NT2/D1 (cell line): ENCODE results near the gene CORO1A.

ENCODE experiments used
- DNase-seq: peaks from one replicate; pipeline ENCODE4 v3.0.0-alpha.2; 2011; ENCODE audit warnings: low read depth, low spot score
- H3K27me3 ChIP-seq: 2 replicates; pipeline ENCODE4 v1.6.0; 2011; ENCODE audit warnings: mild to moderate bottlenecking; ENCODE audit not compliant: insufficient read length, insufficient read depth
- H3K36me3 ChIP-seq: 2 replicates; pipeline ENCODE4 v1.6.1; 2011; ENCODE audit warnings: mild to moderate bottlenecking, low read length, mixed read lengths; ENCODE audit not compliant: insufficient read depth, insufficient read length
- H3K4me1 ChIP-seq: 2 replicates; pipeline ENCODE4 v1.5.1; 2011; ENCODE audit not compliant: insufficient read depth, insufficient read length
- H3K4me3 ChIP-seq: 2 replicates; pipeline ENCODE4 v1.5.1; 2011; ENCODE audit warnings: low read depth; ENCODE audit not compliant: insufficient read length
- H3K9ac ChIP-seq: 2 replicates; pipeline ENCODE4 v1.6.0; 2011; ENCODE audit warnings: low read depth; ENCODE audit not compliant: insufficient read length
- H3K9me3 ChIP-seq: 2 replicates; pipeline ENCODE4 v1.5.1; 2011; ENCODE audit warnings: mild to moderate bottlenecking, low read length; ENCODE audit not compliant: insufficient read depth
- SUZ12 ChIP-seq: IDR thresholded peaks from 2 replicates; pipeline ENCODE4 v1.6.1; 2011; ENCODE audit not compliant: insufficient read length, insufficient read depth; ENCODE audit errors: extremely low read depth
- YY1 ChIP-seq: IDR thresholded peaks from 2 replicates; pipeline ENCODE4 v1.6.1; 2011; ENCODE audit not compliant: insufficient read length, insufficient read depth
- ZNF274 ChIP-seq: IDR thresholded peaks from 2 replicates; pipeline ENCODE4 v1.6.1; 2011; ENCODE audit warnings: mild to moderate bottlenecking, low read depth, low read length

The CORO1A gene

GRCh38 chr16:30143347-30143702 is 40.1 kb upstream of the CORO1A start:
- H3K4me1 ChIP-seq, result no peaks in the 10 kb centered on the region
- no peak for TF ChIP-seq SUZ12
- TF ChIP-seq YY1, result no peak
- no peak for TF ChIP-seq ZNF274
- no peak for DNase-seq

GRCh38 chr16:30144017-30144416 is 39.4 kb upstream of the CORO1A start:
- no peak for DNase-seq
- H3K9ac ChIP-seq, result no peak overlapping the region
- H3K36me3 ChIP-seq, result no peaks in the 10 kb centered on the region
- peaks cover 5% of the 10 kb centered on the region for H3K9me3 ChIP-seq
- no peaks in the 10 kb centered on the region for H3K27me3 ChIP-seq
- no peak overlapping the region for H3K4me3 ChIP-seq
- no peaks in the 10 kb centered on the region for H3K4me1 ChIP-seq
- TF ChIP-seq YY1, result no peak
- TF ChIP-seq ZNF274, result no peak
- TF ChIP-seq SUZ12, result no peak

More at GRCh38 chr16:30143347-30143702, 40.1 kb upstream of the CORO1A start:
- H3K9ac ChIP-seq, result no peak overlapping the region
- no peaks in the 10 kb centered on the region for H3K9me3 ChIP-seq
- H3K36me3 ChIP-seq, result no peaks in the 10 kb centered on the region
- no peaks in the 10 kb centered on the region for H3K27me3 ChIP-seq
- H3K4me3 ChIP-seq, result no peak overlapping the region

- H3K27me3 ChIP-seq, result no peaks in the 10 kb centered on the region
- H3K9me3 ChIP-seq, result peaks cover 14% of the 10 kb centered on the region
- no peaks in the 10 kb centered on the region for H3K36me3 ChIP-seq
- H3K4me3 ChIP-seq, result no peak overlapping the region
- TF ChIP-seq SUZ12, result no peak
- no peak for TF ChIP-seq YY1
- TF ChIP-seq ZNF274, result no peak
- H3K4me1 ChIP-seq, result no peaks in the 10 kb centered on the region
- H3K9ac ChIP-seq, result no peak overlapping the region
- no peak for DNase-seq
Measured at GRCh38 chr16:30144917-30145316, 38.5 kb upstream of the CORO1A start.

GRCh38 chr16:30145657-30146056 is 37.7 kb upstream of the CORO1A start:
- Histone ChIP-seq H3K9ac (no peak overlapping the region), H3K27me3 (no peaks in the 10 kb centered on the region)
- DNase-seq, result no peak

GRCh38 chr16:30147843-30148510 is 35.4 kb upstream of the CORO1A start:
- Histone ChIP-seq H3K9ac (no peak overlapping the region), H3K4me3 (no peak overlapping the region), H3K27me3 (no peaks in the 10 kb centered on the region), H3K4me1 (no peaks in the 10 kb centered on the region), H3K36me3 (no peaks in the 10 kb centered on the region), H3K9me3 (peaks cover 14% of the 10 kb centered on the region)
- TF ChIP-seq YY1, result no peak
- TF ChIP-seq SUZ12, result no peak
- TF ChIP-seq ZNF274, result no peak
- DNase-seq, result no peak

More at GRCh38 chr16:30145657-30146056, 37.7 kb upstream of the CORO1A start:
- Histone ChIP-seq H3K9me3 (peaks cover 14% of the 10 kb centered on the region), H3K36me3 (no peaks in the 10 kb centered on the region), H3K4me1 (no peaks in the 10 kb centered on the region), H3K4me3 (no peak overlapping the region)
- TF ChIP-seq YY1 (no peak), SUZ12 (no peak), ZNF274 (no peak)

- H3K4me1 ChIP-seq, result no peaks in the 10 kb centered on the region
- H3K36me3 ChIP-seq, result no peaks in the 10 kb centered on the region
- TF ChIP-seq ZNF274, result no peak
- TF ChIP-seq SUZ12, result no peak
- TF ChIP-seq YY1, result no peak
- H3K9me3 ChIP-seq, result peaks cover 14% of the 10 kb centered on the region
- H3K4me3 ChIP-seq, result no peak overlapping the region
- no peak overlapping the region for H3K9ac ChIP-seq
- H3K27me3 ChIP-seq, result no peaks in the 10 kb centered on the region
- no peak for DNase-seq
Measured at GRCh38 chr16:30149250-30149930, 34.0 kb upstream of the CORO1A start.

GRCh38 chr16:30151091-30151490 is 32.3 kb upstream of the CORO1A start:
- H3K9me3 ChIP-seq, result peaks cover 14% of the 10 kb centered on the region

More at GRCh38 chr16:30151091-30151490, 32.3 kb upstream of the CORO1A start:
- TF ChIP-seq SUZ12 (no peak), ZNF274 (no peak), YY1 (no peak)
- no peaks in the 10 kb centered on the region for H3K27me3 ChIP-seq
- H3K9ac ChIP-seq, result no peak overlapping the region
- no peaks in the 10 kb centered on the region for H3K4me1 ChIP-seq
- no peak for DNase-seq
- no peaks in the 10 kb centered on the region for H3K36me3 ChIP-seq
- no peak overlapping the region for H3K4me3 ChIP-seq
